Measurements from ENCODE around the gene STX8.

STX8 gene

DNA sequence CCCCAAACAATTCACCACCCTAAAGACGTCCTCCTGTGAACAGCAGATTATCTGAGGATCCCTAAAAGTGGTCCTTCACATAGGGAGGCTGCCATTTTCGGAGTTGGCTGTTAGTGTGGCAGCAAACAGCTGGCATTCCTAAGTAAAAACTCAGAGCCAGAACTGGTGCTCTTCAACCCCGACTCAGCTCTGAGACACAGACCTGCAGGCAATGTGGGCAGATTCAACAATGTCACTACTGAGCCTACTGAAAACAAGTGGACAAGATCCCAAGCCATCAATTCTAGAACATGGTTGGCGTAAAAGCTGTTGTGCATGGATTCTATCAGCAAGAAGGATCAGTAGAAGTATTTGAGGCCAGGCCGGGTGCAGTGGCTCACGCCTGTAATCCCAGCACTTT, 307.1 kb downstream of the STX8 start (continued):
- TF ChIP-seq, protein P1, sequence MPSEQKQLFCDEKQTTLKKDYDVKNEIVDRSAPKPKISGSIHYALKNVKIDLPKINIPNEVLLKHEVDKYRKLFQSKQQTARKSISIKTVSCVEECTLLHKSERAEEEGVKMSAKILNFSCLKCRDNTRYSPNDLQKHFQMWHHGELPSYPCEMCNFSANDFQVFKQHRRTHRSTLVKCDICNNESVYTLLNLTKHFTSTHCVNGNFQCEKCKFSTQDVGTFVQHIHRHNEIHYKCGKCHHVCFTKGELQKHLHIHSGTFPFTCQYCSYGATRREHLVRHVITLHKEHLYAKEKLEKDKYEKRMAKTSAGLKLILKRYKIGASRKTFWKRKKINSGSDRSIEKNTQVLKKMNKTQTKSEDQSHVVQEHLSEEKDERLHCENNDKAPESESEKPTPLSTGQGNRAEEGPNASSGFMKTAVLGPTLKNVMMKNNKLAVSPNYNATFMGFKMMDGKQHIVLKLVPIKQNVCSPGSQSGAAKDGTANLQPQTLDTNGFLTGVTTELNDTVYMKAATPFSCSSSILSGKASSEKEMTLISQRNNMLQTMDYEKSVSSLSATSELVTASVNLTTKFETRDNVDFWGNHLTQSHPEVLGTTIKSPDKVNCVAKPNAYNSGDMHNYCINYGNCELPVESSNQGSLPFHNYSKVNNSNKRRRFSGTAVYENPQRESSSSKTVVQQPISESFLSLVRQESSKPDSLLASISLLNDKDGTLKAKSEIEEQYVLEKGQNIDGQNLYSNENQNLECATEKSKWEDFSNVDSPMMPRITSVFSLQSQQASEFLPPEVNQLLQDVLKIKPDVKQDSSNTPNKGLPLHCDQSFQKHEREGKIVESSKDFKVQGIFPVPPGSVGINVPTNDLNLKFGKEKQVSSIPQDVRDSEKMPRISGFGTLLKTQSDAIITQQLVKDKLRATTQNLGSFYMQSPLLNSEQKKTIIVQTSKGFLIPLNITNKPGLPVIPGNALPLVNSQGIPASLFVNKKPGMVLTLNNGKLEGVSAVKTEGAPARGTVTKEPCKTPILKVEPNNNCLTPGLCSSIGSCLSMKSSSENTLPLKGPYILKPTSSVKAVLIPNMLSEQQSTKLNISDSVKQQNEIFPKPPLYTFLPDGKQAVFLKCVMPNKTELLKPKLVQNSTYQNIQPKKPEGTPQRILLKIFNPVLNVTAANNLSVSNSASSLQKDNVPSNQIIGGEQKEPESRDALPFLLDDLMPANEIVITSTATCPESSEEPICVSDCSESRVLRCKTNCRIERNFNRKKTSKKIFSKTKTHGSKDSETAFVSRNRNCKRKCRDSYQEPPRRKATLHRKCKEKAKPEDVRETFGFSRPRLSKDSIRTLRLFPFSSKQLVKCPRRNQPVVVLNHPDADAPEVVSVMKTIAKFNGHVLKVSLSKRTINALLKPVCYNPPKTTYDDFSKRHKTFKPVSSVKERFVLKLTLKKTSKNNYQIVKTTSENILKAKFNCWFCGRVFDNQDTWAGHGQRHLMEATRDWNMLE (tag by site-specific recombination; conservative IDR thresholded peaks at IDR 0.05; ENCODE audit: low read depth) = no peak

DNA sequence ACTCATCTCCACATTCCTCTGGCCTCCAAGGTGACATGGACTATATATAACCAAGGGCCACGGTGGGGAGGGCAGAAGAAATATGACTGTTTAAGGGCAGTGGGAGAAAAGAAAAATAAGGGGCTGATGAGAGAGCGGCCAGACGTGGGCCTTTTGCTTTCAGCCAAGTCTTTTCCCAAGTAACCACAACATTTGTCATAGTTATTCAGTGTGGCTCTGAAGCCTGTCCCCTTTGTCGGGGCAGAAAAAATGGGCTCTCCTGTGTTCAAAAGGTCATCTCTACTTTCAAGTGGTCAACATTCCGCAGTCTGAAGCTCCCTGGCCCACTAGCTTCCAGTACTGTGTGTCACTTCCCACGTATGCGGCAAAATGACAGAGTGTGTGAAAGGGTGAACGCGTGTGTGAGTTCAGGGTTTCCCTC, 308.9 kb downstream of the STX8 start:
- no peaks in the 10 kb centered on the region for H3K9me3 ChIP-seq (ENCODE audit: control insufficient read depth, insufficient read depth, low read depth, low read length)
- no peaks in the 10 kb centered on the region for H3K4me1 ChIP-seq (ENCODE audit: control insufficient read depth, insufficient read depth, low read length)
- ChIA-PET CTCF (interaction anchor here (0.6 kb wide), 1 partner anchor 35 kb away, joined by 4 read pairs; no protein-coding TSS in a partner anchor), POLR2A (no interaction called here)
- H3K27ac ChIP-seq (ENCODE audit: extremely low read depth, low read depth, low read length) = no peak overlapping the region
- TF ChIP-seq, protein P2, sequence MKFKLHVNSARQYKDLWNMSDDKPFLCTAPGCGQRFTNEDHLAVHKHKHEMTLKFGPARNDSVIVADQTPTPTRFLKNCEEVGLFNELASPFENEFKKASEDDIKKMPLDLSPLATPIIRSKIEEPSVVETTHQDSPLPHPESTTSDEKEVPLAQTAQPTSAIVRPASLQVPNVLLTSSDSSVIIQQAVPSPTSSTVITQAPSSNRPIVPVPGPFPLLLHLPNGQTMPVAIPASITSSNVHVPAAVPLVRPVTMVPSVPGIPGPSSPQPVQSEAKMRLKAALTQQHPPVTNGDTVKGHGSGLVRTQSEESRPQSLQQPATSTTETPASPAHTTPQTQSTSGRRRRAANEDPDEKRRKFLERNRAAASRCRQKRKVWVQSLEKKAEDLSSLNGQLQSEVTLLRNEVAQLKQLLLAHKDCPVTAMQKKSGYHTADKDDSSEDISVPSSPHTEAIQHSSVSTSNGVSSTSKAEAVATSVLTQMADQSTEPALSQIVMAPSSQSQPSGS (tag by site-specific recombination; IDR thresholded peaks at IDR 0.05; ENCODE audit: low read depth) = no peak
- TF ChIP-seq ZNF785 (tag by site-specific recombination; IDR thresholded peaks at IDR 0.05) (no peak), ZFP41 (tag by site-specific recombination; IDR thresholded peaks at IDR 0.05; ENCODE audit: borderline replicate concordance) (no peak), ZNF391 (tag by site-specific recombination; IDR thresholded peaks at IDR 0.05; ENCODE audit: borderline replicate concordance, low read depth) (no peak), ZNF561 (tag by site-specific recombination; IDR thresholded peaks at IDR 0.05; ENCODE audit: borderline replicate concordance) (no peak), ZNF112 (tag by site-specific recombination; IDR thresholded peaks at IDR 0.05) (no peak), ZBTB7A (tag by site-specific recombination; IDR thresholded peaks at IDR 0.05; ENCODE audit: low read depth) (no peak)
- TF ChIP-seq, protein P3, sequence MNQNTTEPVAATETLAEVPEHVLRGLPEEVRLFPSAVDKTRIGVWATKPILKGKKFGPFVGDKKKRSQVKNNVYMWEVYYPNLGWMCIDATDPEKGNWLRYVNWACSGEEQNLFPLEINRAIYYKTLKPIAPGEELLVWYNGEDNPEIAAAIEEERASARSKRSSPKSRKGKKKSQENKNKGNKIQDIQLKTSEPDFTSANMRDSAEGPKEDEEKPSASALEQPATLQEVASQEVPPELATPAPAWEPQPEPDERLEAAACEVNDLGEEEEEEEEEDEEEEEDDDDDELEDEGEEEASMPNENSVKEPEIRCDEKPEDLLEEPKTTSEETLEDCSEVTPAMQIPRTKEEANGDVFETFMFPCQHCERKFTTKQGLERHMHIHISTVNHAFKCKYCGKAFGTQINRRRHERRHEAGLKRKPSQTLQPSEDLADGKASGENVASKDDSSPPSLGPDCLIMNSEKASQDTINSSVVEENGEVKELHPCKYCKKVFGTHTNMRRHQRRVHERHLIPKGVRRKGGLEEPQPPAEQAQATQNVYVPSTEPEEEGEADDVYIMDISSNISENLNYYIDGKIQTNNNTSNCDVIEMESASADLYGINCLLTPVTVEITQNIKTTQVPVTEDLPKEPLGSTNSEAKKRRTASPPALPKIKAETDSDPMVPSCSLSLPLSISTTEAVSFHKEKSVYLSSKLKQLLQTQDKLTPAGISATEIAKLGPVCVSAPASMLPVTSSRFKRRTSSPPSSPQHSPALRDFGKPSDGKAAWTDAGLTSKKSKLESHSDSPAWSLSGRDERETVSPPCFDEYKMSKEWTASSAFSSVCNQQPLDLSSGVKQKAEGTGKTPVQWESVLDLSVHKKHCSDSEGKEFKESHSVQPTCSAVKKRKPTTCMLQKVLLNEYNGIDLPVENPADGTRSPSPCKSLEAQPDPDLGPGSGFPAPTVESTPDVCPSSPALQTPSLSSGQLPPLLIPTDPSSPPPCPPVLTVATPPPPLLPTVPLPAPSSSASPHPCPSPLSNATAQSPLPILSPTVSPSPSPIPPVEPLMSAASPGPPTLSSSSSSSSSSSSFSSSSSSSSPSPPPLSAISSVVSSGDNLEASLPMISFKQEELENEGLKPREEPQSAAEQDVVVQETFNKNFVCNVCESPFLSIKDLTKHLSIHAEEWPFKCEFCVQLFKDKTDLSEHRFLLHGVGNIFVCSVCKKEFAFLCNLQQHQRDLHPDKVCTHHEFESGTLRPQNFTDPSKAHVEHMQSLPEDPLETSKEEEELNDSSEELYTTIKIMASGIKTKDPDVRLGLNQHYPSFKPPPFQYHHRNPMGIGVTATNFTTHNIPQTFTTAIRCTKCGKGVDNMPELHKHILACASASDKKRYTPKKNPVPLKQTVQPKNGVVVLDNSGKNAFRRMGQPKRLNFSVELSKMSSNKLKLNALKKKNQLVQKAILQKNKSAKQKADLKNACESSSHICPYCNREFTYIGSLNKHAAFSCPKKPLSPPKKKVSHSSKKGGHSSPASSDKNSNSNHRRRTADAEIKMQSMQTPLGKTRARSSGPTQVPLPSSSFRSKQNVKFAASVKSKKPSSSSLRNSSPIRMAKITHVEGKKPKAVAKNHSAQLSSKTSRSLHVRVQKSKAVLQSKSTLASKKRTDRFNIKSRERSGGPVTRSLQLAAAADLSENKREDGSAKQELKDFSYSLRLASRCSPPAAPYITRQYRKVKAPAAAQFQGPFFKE (tag by site-specific recombination; IDR thresholded peaks at IDR 0.05; ENCODE audit: borderline replicate concordance) = no peak
- TF ChIP-seq, protein P4, sequence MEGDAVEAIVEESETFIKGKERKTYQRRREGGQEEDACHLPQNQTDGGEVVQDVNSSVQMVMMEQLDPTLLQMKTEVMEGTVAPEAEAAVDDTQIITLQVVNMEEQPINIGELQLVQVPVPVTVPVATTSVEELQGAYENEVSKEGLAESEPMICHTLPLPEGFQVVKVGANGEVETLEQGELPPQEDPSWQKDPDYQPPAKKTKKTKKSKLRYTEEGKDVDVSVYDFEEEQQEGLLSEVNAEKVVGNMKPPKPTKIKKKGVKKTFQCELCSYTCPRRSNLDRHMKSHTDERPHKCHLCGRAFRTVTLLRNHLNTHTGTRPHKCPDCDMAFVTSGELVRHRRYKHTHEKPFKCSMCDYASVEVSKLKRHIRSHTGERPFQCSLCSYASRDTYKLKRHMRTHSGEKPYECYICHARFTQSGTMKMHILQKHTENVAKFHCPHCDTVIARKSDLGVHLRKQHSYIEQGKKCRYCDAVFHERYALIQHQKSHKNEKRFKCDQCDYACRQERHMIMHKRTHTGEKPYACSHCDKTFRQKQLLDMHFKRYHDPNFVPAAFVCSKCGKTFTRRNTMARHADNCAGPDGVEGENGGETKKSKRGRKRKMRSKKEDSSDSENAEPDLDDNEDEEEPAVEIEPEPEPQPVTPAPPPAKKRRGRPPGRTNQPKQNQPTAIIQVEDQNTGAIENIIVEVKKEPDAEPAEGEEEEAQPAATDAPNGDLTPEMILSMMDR (tag by site-specific recombination; IDR thresholded peaks at IDR 0.05) = no peak
- H3K4me3 ChIP-seq (ENCODE audit: low read depth, low read length) = no peak overlapping the region
- no peaks in the 10 kb centered on the region for H3K36me3 ChIP-seq (ENCODE audit: control insufficient read depth in 2 of 2, insufficient read depth in 1 of 2, low read length in 2 of 2)

Measured in HEK293 (cell line).